ENCODE results near the gene FERMT3. TPM values are rescaled to one million over a fixed set of nuclear protein-coding genes. Genes with fewer than 3 reads are reported as not detected.

The FERMT3 gene
- total RNA-seq, 1 donor from 2014 or later, result 1.4 TPM

DNA sequence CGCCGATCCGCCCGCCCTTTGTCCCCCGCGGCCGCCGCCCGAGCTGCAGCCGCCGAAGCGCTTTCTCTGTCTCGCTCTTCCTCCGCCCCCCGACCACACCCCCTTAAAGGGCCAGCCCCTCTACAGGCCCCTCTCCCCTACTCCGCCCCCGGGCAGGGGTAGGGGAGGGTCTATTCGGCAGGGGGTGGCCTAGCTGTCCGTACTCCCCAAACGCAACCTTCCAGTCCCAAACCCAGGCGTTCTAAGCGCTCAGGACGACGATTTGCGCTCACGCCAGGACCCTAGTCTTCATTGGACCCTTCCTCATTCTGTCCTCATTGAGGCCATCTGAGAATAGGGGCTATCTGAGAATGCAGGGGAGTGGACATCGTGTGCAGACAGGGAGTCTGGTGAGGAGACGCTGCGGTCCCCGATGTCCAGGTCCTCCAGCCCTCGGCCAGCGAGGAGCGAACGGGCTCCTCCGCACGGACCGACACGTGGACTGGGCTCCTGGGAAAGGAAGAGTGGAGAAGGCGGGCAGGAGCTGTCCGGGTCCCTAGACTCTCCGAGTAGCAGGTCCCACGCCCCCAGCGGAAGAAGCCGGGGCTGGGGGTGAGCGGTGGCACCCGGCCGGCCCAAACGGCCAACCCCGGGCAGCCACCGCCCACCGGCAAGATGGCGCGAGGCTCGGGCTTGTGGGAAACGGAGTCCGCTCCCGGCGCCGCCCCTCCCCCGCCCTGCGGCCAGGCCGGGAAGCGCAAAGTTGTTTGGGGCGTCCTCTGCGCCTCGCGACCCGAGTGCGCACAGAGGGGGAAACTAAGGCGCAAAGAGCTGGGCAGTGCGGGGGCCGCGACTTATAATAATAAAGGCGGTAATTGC lies 40.6 kb downstream of the FERMT3 start, which contains the start of gene PPP1R14B:
Gene PPP1R14B (minus strand): TSS at position 73 of the 858 bp plus-strand sequence. CDS start 270 bp downstream, outside the sequence.
- DNase-seq (ENCODE audit: extremely low spot score, unreplicated experiment), result peak; percentile 95
- H3K36me3 Mint-ChIP-seq (ENCODE audit: unreplicated experiment), result peaks cover 12% of the 10 kb centered on the region
- peak within 1 kb of the TSS; percentile 90 for H3K4me3 Mint-ChIP-seq (ENCODE audit: unreplicated experiment)
- no peaks in the 10 kb centered on the region for H3K9me3 Mint-ChIP-seq (ENCODE audit: unreplicated experiment)
- H3K27me3 Mint-ChIP-seq (ENCODE audit: unreplicated experiment), result no peaks in the 10 kb centered on the region
- H3K4me1 Mint-ChIP-seq (ENCODE audit: unreplicated experiment), result peaks cover 39% of the 10 kb centered on the region
- H3K27ac Mint-ChIP-seq (ENCODE audit: unreplicated experiment), result peak within 1 kb of the TSS; percentile 93
- TF ChIP-seq, protein P1, sequence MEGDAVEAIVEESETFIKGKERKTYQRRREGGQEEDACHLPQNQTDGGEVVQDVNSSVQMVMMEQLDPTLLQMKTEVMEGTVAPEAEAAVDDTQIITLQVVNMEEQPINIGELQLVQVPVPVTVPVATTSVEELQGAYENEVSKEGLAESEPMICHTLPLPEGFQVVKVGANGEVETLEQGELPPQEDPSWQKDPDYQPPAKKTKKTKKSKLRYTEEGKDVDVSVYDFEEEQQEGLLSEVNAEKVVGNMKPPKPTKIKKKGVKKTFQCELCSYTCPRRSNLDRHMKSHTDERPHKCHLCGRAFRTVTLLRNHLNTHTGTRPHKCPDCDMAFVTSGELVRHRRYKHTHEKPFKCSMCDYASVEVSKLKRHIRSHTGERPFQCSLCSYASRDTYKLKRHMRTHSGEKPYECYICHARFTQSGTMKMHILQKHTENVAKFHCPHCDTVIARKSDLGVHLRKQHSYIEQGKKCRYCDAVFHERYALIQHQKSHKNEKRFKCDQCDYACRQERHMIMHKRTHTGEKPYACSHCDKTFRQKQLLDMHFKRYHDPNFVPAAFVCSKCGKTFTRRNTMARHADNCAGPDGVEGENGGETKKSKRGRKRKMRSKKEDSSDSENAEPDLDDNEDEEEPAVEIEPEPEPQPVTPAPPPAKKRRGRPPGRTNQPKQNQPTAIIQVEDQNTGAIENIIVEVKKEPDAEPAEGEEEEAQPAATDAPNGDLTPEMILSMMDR (IDR thresholded peaks at IDR 0.05), result peak; percentile 16

DNA sequence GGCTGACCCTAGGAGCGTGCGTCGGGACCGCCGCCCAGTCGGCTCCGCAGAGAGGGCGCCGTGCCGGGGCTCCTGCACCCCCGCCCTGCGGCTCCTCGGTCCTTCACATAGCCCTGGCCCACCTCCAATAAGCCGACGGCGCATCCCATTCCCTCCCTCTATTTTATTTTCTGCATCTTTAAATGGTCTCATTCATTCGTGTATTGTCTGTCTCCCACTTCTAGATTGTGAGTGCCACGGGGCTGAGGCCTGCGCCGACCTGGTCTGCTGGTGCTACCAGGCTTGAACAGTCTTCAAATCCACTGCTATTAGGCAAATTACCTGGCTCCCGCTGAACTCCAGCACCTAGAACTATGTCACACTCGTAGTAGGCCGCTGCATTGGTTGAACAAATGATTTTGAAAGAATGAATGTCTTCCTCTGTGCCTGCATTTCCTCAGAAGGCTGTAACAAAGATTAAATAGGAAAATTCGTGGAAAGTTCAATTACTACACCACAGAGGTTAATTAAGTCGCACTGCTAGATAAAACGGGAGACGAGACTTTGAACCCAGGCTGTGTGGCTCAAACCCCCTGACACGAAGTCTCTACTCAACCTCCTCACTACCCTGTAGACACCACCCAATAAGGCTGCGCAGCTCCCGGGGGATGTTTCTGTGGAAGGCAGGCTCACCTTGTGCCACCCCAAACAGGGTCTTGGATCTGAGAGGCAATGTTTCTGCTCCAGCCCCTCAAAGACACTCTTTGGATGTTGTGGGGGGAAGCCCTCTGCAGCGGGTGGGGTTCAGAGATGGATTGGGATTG lies 41.4 kb downstream of the FERMT3 start:
- peak overlapping the region; percentile 75 for H3K27ac Mint-ChIP-seq (ENCODE audit: unreplicated experiment)
- no peaks in the 10 kb centered on the region for H3K9me3 Mint-ChIP-seq (ENCODE audit: unreplicated experiment)
- TF ChIP-seq, protein P1 (IDR thresholded peaks at IDR 0.05), result no peak
- DNase-seq (ENCODE audit: extremely low spot score, unreplicated experiment), result no peak
- H3K27me3 Mint-ChIP-seq (ENCODE audit: unreplicated experiment), result no peaks in the 10 kb centered on the region
- H3K4me1 Mint-ChIP-seq (ENCODE audit: unreplicated experiment), result peaks cover 35% of the 10 kb centered on the region
- H3K4me3 Mint-ChIP-seq (ENCODE audit: unreplicated experiment), result peak overlapping the region; percentile 82
- peaks cover 10% of the 10 kb centered on the region for H3K36me3 Mint-ChIP-seq (ENCODE audit: unreplicated experiment)

DNA sequence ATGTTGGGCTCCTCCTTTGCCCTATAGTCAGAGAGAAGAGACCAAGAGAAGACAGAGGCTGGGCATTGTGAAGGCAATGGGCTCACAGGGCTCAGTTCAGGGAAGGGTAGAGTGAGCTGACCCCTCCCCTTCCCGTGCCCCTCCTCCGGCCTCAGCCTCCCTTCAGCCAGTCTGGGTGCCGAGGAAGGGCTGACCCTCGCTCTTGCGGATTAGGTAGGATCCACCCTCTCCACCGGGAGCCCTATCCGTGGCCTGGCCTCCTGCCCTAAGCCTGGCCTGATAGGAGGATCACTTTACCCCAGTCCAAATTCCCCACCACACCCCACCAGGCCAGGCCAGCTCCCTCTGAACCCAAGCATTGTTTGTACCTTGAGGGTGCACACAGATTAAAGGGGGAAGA lies 42.1 kb downstream of the FERMT3 start:
- Mint-ChIP-seq H3K4me1 (ENCODE audit: unreplicated experiment) (peaks cover 33% of the 10 kb centered on the region), H3K27ac (ENCODE audit: unreplicated experiment) (no peak overlapping the region)

DNA sequence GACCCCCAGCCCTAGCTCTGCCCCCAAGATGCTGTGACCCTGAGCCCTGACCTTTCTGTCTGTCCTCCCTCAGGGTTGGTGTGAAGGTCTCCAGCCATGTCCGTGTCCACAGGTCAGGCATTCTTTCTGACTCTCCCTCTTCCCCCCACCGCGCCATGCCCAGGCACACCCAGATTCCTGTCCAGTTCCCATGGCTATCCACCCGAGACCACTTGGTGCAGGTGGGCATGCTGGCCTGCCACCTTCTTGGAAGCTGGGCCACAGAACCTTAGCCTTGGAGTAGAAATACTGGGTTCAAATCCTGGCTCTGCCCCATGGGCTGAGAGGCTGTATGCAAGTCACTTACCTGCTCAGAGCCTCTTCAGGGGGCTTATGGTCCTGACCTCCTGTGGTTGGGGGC lies 42.5 kb downstream of the FERMT3 start:
- TF ChIP-seq, protein P1 (IDR thresholded peaks at IDR 0.05), result no peak
- peaks cover 33% of the 10 kb centered on the region for H3K4me1 Mint-ChIP-seq (ENCODE audit: unreplicated experiment)
- peaks cover 3% of the 10 kb centered on the region for H3K36me3 Mint-ChIP-seq (ENCODE audit: unreplicated experiment)
- DNase-seq (ENCODE audit: extremely low spot score, unreplicated experiment), result no peak
- no peak overlapping the region for H3K27ac Mint-ChIP-seq (ENCODE audit: unreplicated experiment)
- H3K27me3 Mint-ChIP-seq (ENCODE audit: unreplicated experiment), result no peaks in the 10 kb centered on the region
- H3K9me3 Mint-ChIP-seq (ENCODE audit: unreplicated experiment), result no peaks in the 10 kb centered on the region
- H3K4me3 Mint-ChIP-seq (ENCODE audit: unreplicated experiment), result no peak overlapping the region

More for the DNA sequence above, 42.1 kb downstream of the FERMT3 start:
- peaks cover 8% of the 10 kb centered on the region for H3K36me3 Mint-ChIP-seq (ENCODE audit: unreplicated experiment)
- no peak for DNase-seq (ENCODE audit: extremely low spot score, unreplicated experiment)
- H3K27me3 Mint-ChIP-seq (ENCODE audit: unreplicated experiment), result no peaks in the 10 kb centered on the region
- TF ChIP-seq, protein P1 (IDR thresholded peaks at IDR 0.05), result no peak
- no peaks in the 10 kb centered on the region for H3K9me3 Mint-ChIP-seq (ENCODE audit: unreplicated experiment)
- H3K4me3 Mint-ChIP-seq (ENCODE audit: unreplicated experiment), result no peak overlapping the region

Measured in osteocyte (in vitro differentiated cells).